CD4-positive, alpha-beta T cell treated with Interleukin-21 for 1 hour (primary cell): ENCODE measurements around the gene FITM1.

Source experiments
- DNase-seq: peaks from one replicate; pipeline ENCODE4 v3.0.0-alpha.2; 2020

The FITM1 gene

GRCh38 chr14:24162093-24162492 is 31.6 kb downstream of the FITM1 start:
- no peak for DNase-seq

GRCh38 chr14:24164518-24164991 is 34.1 kb downstream of the FITM1 start:
- DNase-seq, result no peak

GRCh38 chr14:24165785-24166184 is 35.3 kb downstream of the FITM1 start:
- DNase-seq, result no peak

GRCh38 chr14:24167469-24168114 is 37.1 kb downstream of the FITM1 start:
- DNase-seq, result no peak

GRCh38 chr14:24171422-24172260 is 41.2 kb downstream of the FITM1 start, which contains the start of gene REC8:
REC8 (plus strand) TSS chr14:24172080; CDS start chr14:24172553, 473 bp downstream.
- peak; percentile 74 for DNase-seq

GRCh38 chr14:24172261-24172860 is 41.9 kb downstream of the FITM1 start:
- no peak for DNase-seq

GRCh38 chr14:24172871-24173281 is 42.4 kb downstream of the FITM1 start:
- no peak for DNase-seq

- no peak for DNase-seq
Measured at GRCh38 chr14:24176599-24176998, 46.1 kb downstream of the FITM1 start.

- no peak for DNase-seq
Measured at GRCh38 chr14:24177041-24177825, 46.8 kb downstream of the FITM1 start.

GRCh38 chr14:24177891-24178290 is 47.4 kb downstream of the FITM1 start:
- no peak for DNase-seq

GRCh38 chr14:24178399-24179178 is 48.1 kb downstream of the FITM1 start:
- DNase-seq, result no peak

- DNase-seq, result no peak
Measured at GRCh38 chr14:24179294-24179960, 49.0 kb downstream of the FITM1 start.

GRCh38 chr14:24179961-24180796 is 49.7 kb downstream of the FITM1 start:
- no peak for DNase-seq

- no peak for DNase-seq
Measured at GRCh38 chr14:24181371-24182077, 51.1 kb downstream of the FITM1 start.
